Thymus (tissue), 11 donors: ENCODE measurements around the gene CDH4. TPM values are rescaled to one million over a fixed set of nuclear protein-coding genes. Genes with fewer than 3 reads are reported as not detected.

Experiments used
- DNase-seq, 9 donors: peaks; one replicate each; pipeline ENCODE4 v3.0.0-alpha.2; 2013; ENCODE audit warnings: low spot score in 9 of 9, low read depth in 6 of 9, missing footprints in 1 of 9
- H3K27ac ChIP-seq, 2 donors: one replicate each; pipeline ENCODE4 v1.5.1; 2013; ENCODE audit warnings: control low read depth in 1 of 2, low read depth in 1 of 2, low read length in 1 of 2, mild to moderate bottlenecking in 1 of 2, moderate library complexity in 1 of 2
- H3K27me3 ChIP-seq, 2 donors: one replicate each; pipeline ENCODE4 v1.5.1; 2013; ENCODE audit warnings: low read length in 1 of 2; ENCODE audit not compliant: control insufficient read depth in 2 of 2, insufficient read depth in 1 of 2
- H3K36me3 ChIP-seq, 2 donors: one replicate each; pipeline ENCODE4 v1.5.1; 2013; ENCODE audit warnings: low read length in 1 of 2, mild to moderate bottlenecking in 1 of 2, moderate library complexity in 1 of 2; ENCODE audit not compliant: control insufficient read depth in 2 of 2, insufficient read depth in 2 of 2
- H3K4me1 ChIP-seq, 2 donors: one replicate each; pipeline ENCODE4 v1.5.1; 2013; ENCODE audit warnings: low read length in 2 of 2; ENCODE audit not compliant: control insufficient read depth in 2 of 2, insufficient read depth in 2 of 2
- H3K4me3 ChIP-seq, 2 donors: one replicate each; pipeline ENCODE4 v1.5.1; 2013; ENCODE audit warnings: low read length in 2 of 2, control low read depth in 1 of 2, mild to moderate bottlenecking in 1 of 2
- H3K9me3 ChIP-seq, 2 donors: one replicate each; pipeline ENCODE4 v1.5.1; 2013; ENCODE audit warnings: low read length in 1 of 2, mild to moderate bottlenecking in 1 of 2; ENCODE audit not compliant: control insufficient read depth in 2 of 2, insufficient read depth in 1 of 2
- WGBS: extraction: QIAGEN DNeasy Blood & Tissue Kit; methylation state at CpG from one replicate; pipeline ENCODE4 v1.1.7; 2013; 5-methylcytosine and 5-hydroxymethylcytosine counted together
- polyA plus RNA-seq: library from polyadenylated mRNA; stranded (reverse); fragments of 200-250 nt; gene quantifications from one replicate; pipeline ENCODE4 v1.2.3, GENCODE V29; 2013
- total RNA-seq: library from RNA; stranded (reverse); fragments of 120-200 nt; gene quantifications from one replicate; pipeline ENCODE4 v1.2.4, GENCODE V29; 2013
- donor health status: healthy.

CDH4 gene
- total and polyA plus RNA-seq, 2 donors, result 0.34 to 0.61 TPM

GRCh38 chr20:61963885-61964674 lies 712.0 kb downstream of the CDH4 start:
- H3K36me3 ChIP-seq, result no peaks in the 10 kb centered on the region
- H3K4me3 ChIP-seq, result no peak overlapping the region
- H3K4me1 ChIP-seq, result no peaks in the 10 kb centered on the region
- no peak for DNase-seq
- no peak overlapping the region for H3K27ac ChIP-seq
- WGBS, result 91% methylated on average over 8 of the region's 8 CpGs
- H3K9me3 ChIP-seq, result no peaks in the 10 kb centered on the region
- peaks cover 8 to 31% of the 10 kb centered on the region in 2 donors for H3K27me3 ChIP-seq

DNA sequence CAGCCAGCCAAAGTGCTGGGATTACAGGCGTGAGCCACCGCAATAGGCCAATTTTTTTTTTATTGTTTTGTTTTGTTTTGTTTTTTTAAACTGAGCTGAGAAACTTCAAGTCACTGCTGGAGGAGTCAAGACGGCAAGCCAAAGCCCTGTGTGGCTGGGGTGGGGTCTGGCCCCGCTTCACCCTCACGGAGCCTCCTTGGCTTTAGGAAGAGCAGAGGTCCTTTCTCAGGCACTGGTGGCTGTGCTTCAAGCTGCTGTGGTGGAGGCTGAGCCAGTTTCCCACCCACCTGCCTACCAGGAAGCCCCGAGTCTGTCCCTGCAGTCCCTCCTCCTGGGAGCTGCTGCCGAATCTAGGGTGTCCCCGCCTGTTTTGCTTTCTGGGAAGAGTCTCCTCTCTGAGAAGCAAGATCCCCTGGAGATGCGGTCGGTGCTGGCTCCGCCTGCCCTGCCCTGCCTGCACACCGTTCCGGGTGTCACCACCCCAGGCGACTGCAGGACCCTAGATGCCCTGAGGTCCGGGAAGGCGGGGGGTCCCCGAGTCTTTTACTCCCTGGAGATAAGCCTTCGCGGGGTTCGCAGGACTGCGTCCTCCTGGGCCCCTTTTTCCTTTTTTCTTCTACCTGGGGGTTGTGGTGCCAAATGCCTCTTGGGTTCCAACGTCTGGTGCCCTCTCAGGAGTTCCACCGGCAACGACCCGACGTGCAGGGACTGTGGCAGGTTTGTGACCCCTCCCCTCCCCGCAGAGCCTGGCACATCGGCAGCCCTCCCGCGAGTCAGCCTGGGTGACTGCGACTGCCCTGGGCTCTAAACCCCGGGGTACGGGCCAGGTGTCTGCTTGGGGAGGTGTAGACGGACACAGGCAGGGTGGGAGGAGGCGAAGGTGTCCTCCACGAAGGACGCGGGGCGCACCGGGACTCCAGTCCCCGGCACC lies 712.9 kb downstream of the CDH4 start:
- Histone ChIP-seq H3K4me1 (no peaks in the 10 kb centered on the region), H3K4me3 (no peak overlapping the region), H3K9me3 (no peaks in the 10 kb centered on the region), H3K36me3 (no peaks in the 10 kb centered on the region), H3K27ac (no peak overlapping the region), H3K27me3 (peaks cover 8 to 31% of the 10 kb centered on the region in 2 donors)
- WGBS, result 45% methylated on average over 41 of the region's 41 CpGs
- no peak for DNase-seq

DNA sequence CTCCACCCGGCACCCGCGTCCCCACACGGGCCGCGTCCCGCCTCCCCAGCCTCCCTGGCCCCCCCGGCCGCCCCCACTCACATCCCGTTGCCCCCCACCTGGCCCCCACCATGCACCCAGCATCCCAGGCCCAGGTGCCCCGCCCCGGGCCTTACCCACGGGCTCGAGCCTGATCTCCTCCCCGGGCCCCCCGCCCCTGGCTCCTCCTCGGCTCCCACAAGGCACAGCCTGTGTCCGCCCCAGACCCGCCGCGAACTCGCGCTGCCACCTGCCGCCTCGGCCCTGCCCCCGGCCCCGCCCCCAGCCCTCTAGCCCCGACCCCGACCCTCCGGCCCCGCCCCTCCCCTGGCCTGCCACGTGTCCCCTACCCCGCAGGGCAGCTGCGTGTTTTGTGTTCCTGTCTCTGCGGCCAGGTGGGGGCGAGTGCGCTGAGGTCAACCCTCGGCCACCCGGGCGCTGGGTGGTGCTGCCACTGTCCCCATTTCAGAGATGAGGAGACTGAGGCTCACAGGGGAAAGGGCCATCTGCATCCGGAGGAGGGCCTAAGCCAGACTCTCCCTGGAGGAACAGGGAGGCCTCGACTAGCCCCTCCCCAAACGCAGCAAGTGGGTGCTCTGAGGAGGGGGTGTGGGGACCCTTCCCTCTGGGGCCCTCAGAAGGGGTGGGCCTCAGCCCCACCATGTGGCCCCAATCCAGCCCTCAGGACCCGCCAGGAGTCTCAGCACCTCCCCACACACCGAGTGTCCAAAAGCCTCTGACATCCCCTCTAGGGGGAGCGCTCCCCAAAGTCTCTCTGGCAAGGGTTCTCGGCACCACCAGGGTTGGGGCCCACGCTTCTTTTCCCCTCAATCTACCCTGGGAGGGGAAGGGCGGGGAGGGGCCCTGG lies 713.8 kb downstream of the CDH4 start:
- no peak for DNase-seq
- no peak overlapping the region for H3K27ac ChIP-seq
- no peaks in the 10 kb centered on the region for H3K36me3 ChIP-seq
- H3K4me1 ChIP-seq, result no peaks in the 10 kb centered on the region
- H3K9me3 ChIP-seq, result no peaks in the 10 kb centered on the region
- no peak overlapping the region for H3K4me3 ChIP-seq
- H3K27me3 ChIP-seq, result peaks cover 8 to 31% of the 10 kb centered on the region in 2 donors
- WGBS, result 17% methylated on average over 49 of the region's 49 CpGs

GRCh38 chr20:61966492-61967244 lies 714.6 kb downstream of the CDH4 start:
- H3K4me3 ChIP-seq, result no peak overlapping the region
- peaks cover 8 to 31% of the 10 kb centered on the region in 2 donors for H3K27me3 ChIP-seq
- WGBS, result 93% methylated on average over 25 of the region's 25 CpGs
- DNase-seq, result no peak
- no peaks in the 10 kb centered on the region for H3K9me3 ChIP-seq
- no peak overlapping the region for H3K27ac ChIP-seq
- H3K36me3 ChIP-seq, result no peaks in the 10 kb centered on the region
- no peaks in the 10 kb centered on the region for H3K4me1 ChIP-seq

DNA sequence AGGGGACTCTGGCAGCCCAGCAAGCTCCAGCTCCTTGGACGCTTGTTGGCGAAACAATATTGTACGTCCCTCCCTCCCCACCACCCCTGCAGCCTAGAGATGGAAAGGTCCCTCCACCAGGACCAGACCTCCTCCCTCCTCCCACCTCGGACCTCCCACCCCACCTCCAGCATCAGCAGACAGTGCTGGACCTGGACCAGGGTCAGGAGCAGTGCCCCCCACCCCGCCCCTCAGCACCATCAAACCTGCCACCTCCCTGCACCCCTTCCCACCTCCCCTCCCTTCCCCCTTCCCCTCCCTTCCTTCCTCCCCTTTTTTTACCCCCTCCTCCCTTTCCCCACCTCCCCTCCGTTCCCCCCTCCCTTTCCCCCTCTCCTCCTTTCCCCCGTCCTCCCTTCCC lies 715.2 kb downstream of the CDH4 start:
- DNase-seq, result no peak
- 68% methylated on average over 7 of the region's 7 CpGs for WGBS
- Histone ChIP-seq H3K27ac (no peak overlapping the region), H3K9me3 (no peaks in the 10 kb centered on the region), H3K4me3 (no peak overlapping the region), H3K27me3 (peaks cover 8 to 31% of the 10 kb centered on the region in 2 donors), H3K36me3 (peaks cover 0 to 3% of the 10 kb centered on the region in 2 donors), H3K4me1 (no peaks in the 10 kb centered on the region)

GRCh38 chr20:61968036-61968810 lies 716.2 kb downstream of the CDH4 start:
- Histone ChIP-seq H3K27me3 (peaks cover 8 to 29% of the 10 kb centered on the region in 2 donors), H3K36me3 (peaks cover 7 to 10% of the 10 kb centered on the region in 2 donors), H3K27ac (no peak overlapping the region), H3K4me1 (no peaks in the 10 kb centered on the region), H3K9me3 (no peaks in the 10 kb centered on the region), H3K4me3 (no peak overlapping the region)
- WGBS, result 88% methylated on average over 22 of the region's 22 CpGs
- DNase-seq, result no peak

- Histone ChIP-seq H3K9me3 (no peaks in the 10 kb centered on the region), H3K4me1 (no peaks in the 10 kb centered on the region), H3K36me3 (peaks cover 13 to 14% of the 10 kb centered on the region in 2 donors), H3K27me3 (peaks cover 8 to 27% of the 10 kb centered on the region in 2 donors), H3K4me3 (no peak overlapping the region), H3K27ac (no peak overlapping the region)
- DNase-seq, result no peak
- WGBS, result 93% methylated on average over 11 of the region's 11 CpGs
These were observed 716.9 kb downstream of the CDH4 start for GRCh38 chr20:61968932-61969331.

- no peak for DNase-seq
- Histone ChIP-seq H3K4me1 (no peaks in the 10 kb centered on the region), H3K27ac (no peak overlapping the region), H3K27me3 (peaks cover 8 to 21% of the 10 kb centered on the region in 2 donors), H3K9me3 (no peaks in the 10 kb centered on the region), H3K36me3 (peaks cover 19 to 21% of the 10 kb centered on the region in 2 donors), H3K4me3 (no peak overlapping the region)
- WGBS, result 97% methylated on average over 27 of the region's 27 CpGs
These were observed 717.7 kb downstream of the CDH4 start for GRCh38 chr20:61969806-61970205.
